Measurements from ENCODE around the gene WBP2NL.

DNA sequence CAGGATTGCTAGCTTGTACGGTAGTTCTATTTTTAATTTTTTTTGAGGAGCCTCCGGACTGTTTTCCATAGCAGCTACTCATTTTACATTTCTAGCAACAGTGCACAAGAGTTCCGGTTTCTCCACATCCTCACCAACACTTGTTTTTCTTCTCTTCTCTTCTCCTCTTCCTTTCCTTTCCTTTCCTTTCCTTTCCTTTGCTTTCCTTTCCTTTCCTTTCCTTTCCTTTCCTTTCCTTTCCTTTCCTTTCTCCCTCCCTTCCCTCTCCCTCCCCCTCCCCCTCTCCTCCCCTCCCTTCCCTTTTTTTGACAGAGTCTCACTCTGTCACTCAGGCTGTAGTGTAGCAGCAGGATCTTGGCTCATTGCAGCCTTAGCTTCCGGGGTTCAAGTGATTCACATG is 9.3 kb downstream of the WBP2NL start:
- TF ChIP-seq POLR2A (IDR thresholded peaks at IDR 0.05): no peak
- no peak for TF ChIP-seq CTCF (IDR thresholded peaks at IDR 0.05)
- TF ChIP-seq EP300 (IDR thresholded peaks at IDR 0.05): no peak
- TF ChIP-seq POLR2AphosphoS5 (IDR thresholded peaks at IDR 0.05): no peak

Measured in gastroesophageal sphincter (tissue), 3 donors.